SK-N-SH treated with all-trans-retinoic acid at 6 μM for 48 hours (cell line): ENCODE measurements around the gene SRMS.

ENCODE experiments used
- ATAC-seq: fragments of 200-7000 bp; cut with Tn5 transposase; 3 replicates; pipeline ENCODE4 v1.9.1; 2020; ENCODE audit warnings: mild to moderate bottlenecking, moderate library complexity
- ARNTL ChIP-seq: fragments of 450-650 bp; formaldehyde crosslinking; IDR thresholded peaks from 2 replicates; pipeline ENCODE4 v1.5.0; 2020; ENCODE audit warnings: low read depth, mild to moderate bottlenecking, moderate library complexity, borderline replicate concordance
- BACH2 ChIP-seq: fragments of 250-450 bp; sonication (Bioruptor Pico); IDR thresholded peaks from 2 replicates; pipeline ENCODE4 v1.9.0; 2021; ENCODE audit warnings: mild to moderate bottlenecking, borderline replicate concordance
- CREB5 ChIP-seq: fragments of 250-450 bp; sonication (Bioruptor Pico); IDR thresholded peaks from 2 replicates; pipeline ENCODE4 v1.5.1; 2020; ENCODE audit warnings: low read depth, mild to moderate bottlenecking, moderate library complexity
- CSDC2 ChIP-seq: fragments of 250-450 bp; sonication (Bioruptor Pico); IDR thresholded peaks from 2 replicates; pipeline ENCODE4 v1.5.0; 2020; ENCODE audit warnings: mild to moderate bottlenecking, moderate library complexity
- CSRNP3 ChIP-seq: fragments of 250-450 bp; sonication (Bioruptor Pico); IDR thresholded peaks from 2 replicates; pipeline ENCODE4 v1.5.1; 2021; ENCODE audit warnings: mild to moderate bottlenecking, moderate library complexity
- ESRRG ChIP-seq: fragments of 250-450 bp; sonication (Bioruptor Pico); IDR thresholded peaks from 2 replicates; pipeline ENCODE4 v1.6.1; 2021; ENCODE audit warnings: mild to moderate bottlenecking
- GLIS3 ChIP-seq: fragments of 250-450 bp; sonication (Bioruptor Pico); IDR thresholded peaks from 2 replicates; pipeline ENCODE4 v1.5.0; 2020; ENCODE audit warnings: mild to moderate bottlenecking, moderate library complexity
- ISL1 ChIP-seq: fragments of 250-450 bp; sonication (Bioruptor Pico); IDR thresholded peaks from 2 replicates; pipeline ENCODE4 v2.1.2; 2022; ENCODE audit warnings: mild to moderate bottlenecking, moderate library complexity
- OSR1 ChIP-seq: fragments of 250-450 bp; sonication (Bioruptor Pico); IDR thresholded peaks from 2 replicates; pipeline ENCODE4 v1.8.0; 2022; ENCODE audit warnings: moderate library complexity, mild to moderate bottlenecking, inconsistent platforms
- PATZ1 ChIP-seq: fragments of 250-450 bp; sonication (Bioruptor Pico); IDR thresholded peaks from 2 replicates; pipeline ENCODE4 v1.8.0; 2020; ENCODE audit warnings: mild to moderate bottlenecking, moderate library complexity, borderline replicate concordance
- POU6F1 ChIP-seq: fragments of 250-450 bp; sonication (Bioruptor Pico); IDR thresholded peaks from 2 replicates; pipeline ENCODE4 v1.8.0; 2021; ENCODE audit warnings: low read depth, mild to moderate bottlenecking, moderate library complexity, borderline replicate concordance
- PPARA ChIP-seq: fragments of 250-450 bp; sonication (Bioruptor Pico); IDR thresholded peaks from 2 replicates; pipeline ENCODE4 v1.5.0; 2020; ENCODE audit warnings: mild to moderate bottlenecking, borderline replicate concordance
- RARB ChIP-seq: fragments of 250-450 bp; sonication (Bioruptor Pico); IDR thresholded peaks from 2 replicates; pipeline ENCODE4 v1.8.0; 2021; ENCODE audit warnings: mild to moderate bottlenecking, moderate library complexity
- SNAI2 ChIP-seq: fragments of 250-450 bp; sonication (Bioruptor Pico); IDR thresholded peaks from 2 replicates; pipeline ENCODE4 v1.5.0; 2020; ENCODE audit warnings: mild to moderate bottlenecking, moderate library complexity
- TCF4 ChIP-seq: fragments of 250-450 bp; sonication (Bioruptor Pico); IDR thresholded peaks from 2 replicates; pipeline ENCODE4 v1.8.0; 2021; ENCODE audit warnings: mild to moderate bottlenecking, moderate library complexity, borderline replicate concordance
- TOX ChIP-seq: fragments of 250-450 bp; sonication (Bioruptor Pico); IDR thresholded peaks from 2 replicates; pipeline ENCODE4 v1.8.0; 2021; ENCODE audit warnings: mild to moderate bottlenecking, moderate library complexity, borderline replicate concordance
- TSHZ2 ChIP-seq: fragments of 250-450 bp; sonication (Bioruptor Pico); IDR thresholded peaks from 2 replicates; pipeline ENCODE4 v1.5.0; 2020; ENCODE audit warnings: mild to moderate bottlenecking, moderate library complexity
- ZC3H10 ChIP-seq: fragments of 250-450 bp; sonication (Bioruptor Pico); IDR thresholded peaks from 2 replicates; pipeline ENCODE4 v1.5.1; 2021; ENCODE audit warnings: mild to moderate bottlenecking, moderate library complexity
- ZFP3 ChIP-seq: fragments of 250-450 bp; sonication (Bioruptor Pico); IDR thresholded peaks from 2 replicates; pipeline ENCODE4 v1.5.0; 2020; ENCODE audit warnings: mild to moderate bottlenecking, moderate library complexity
- ZFP30 ChIP-seq: fragments of 450-650 bp; formaldehyde crosslinking; IDR thresholded peaks from 2 replicates; pipeline ENCODE4 v1.5.0; 2022; ENCODE audit warnings: mild to moderate bottlenecking, moderate library complexity
- ZNF565 ChIP-seq: fragments of 450-650 bp; formaldehyde crosslinking; conservative IDR thresholded peaks from 2 replicates; pipeline ENCODE4 v1.5.0; 2020; ENCODE audit warnings: low read depth, mild to moderate bottlenecking, moderate library complexity
- ZNF70 ChIP-seq: fragments of 450-650 bp; formaldehyde crosslinking; IDR thresholded peaks from 2 replicates; pipeline ENCODE4 v1.5.0; 2020; ENCODE audit warnings: mild to moderate bottlenecking, moderate library complexity
- ZNF8 ChIP-seq: fragments of 450-650 bp; formaldehyde crosslinking; IDR thresholded peaks from 2 replicates; pipeline ENCODE4 v1.5.0; 2020; ENCODE audit warnings: mild to moderate bottlenecking, moderate library complexity

Gene SRMS

GRCh38 chr20:63576311-63576710 is 28.8 kb upstream of the SRMS start:
- ATAC-seq = no peak
- TF ChIP-seq ZNF565 (CRISPR knock-in tag) (no peak), GLIS3 (CRISPR knock-in tag) (no peak), BACH2 (CRISPR knock-in tag) (no peak), OSR1 (CRISPR knock-in tag) (no peak), RARB (CRISPR knock-in tag) (no peak), TSHZ2 (no peak), ZFP3 (CRISPR knock-in tag) (no peak), TCF4 (no peak), ESRRG (no peak), POU6F1 (CRISPR knock-in tag) (no peak), SNAI2 (CRISPR knock-in tag) (no peak), ZNF70 (CRISPR knock-in tag) (no peak), ZFP30 (CRISPR knock-in tag) (no peak), ARNTL (CRISPR knock-in tag) (no peak), CSDC2 (CRISPR knock-in tag) (no peak)

- no peak for ATAC-seq
- TF ChIP-seq TCF4 (no peak), CSRNP3 (CRISPR knock-in tag) (no peak), SNAI2 (CRISPR knock-in tag) (no peak), TSHZ2 (no peak), ZNF70 (CRISPR knock-in tag) (no peak), PPARA (CRISPR knock-in tag) (no peak), ZFP30 (CRISPR knock-in tag) (no peak), ISL1 (no peak), TOX (no peak), PATZ1 (CRISPR knock-in tag) (no peak), BACH2 (CRISPR knock-in tag) (no peak), POU6F1 (CRISPR knock-in tag) (no peak), ZNF8 (CRISPR knock-in tag) (no peak), ESRRG (no peak), ZC3H10 (CRISPR knock-in tag) (no peak), ARNTL (CRISPR knock-in tag) (no peak), CREB5 (CRISPR knock-in tag) (no peak), ZFP3 (CRISPR knock-in tag) (no peak), CSDC2 (CRISPR knock-in tag) (no peak), OSR1 (CRISPR knock-in tag) (no peak)
Observed at GRCh38 chr20:63574829-63575743, 27.5 kb upstream of the SRMS start.
